SU-DHL-6 (cell line): ENCODE data around the gene DPM1.
"Not testable (repeated sequence)": the region's sequence is repeated elsewhere in the genome, so short reads cannot be mapped to it uniquely, and the experiment has no call there.

Source experiments
- H2AFZ ChIP-seq: fragments of 200-600 bp; sonication (generic); 2 replicates; pipeline ENCODE4 v1.6.1; 2014; ENCODE audit warnings: low read depth, mild to moderate bottlenecking, moderate library complexity, mixed read lengths, antibody characterized with exemption, low read length; ENCODE audit not compliant: severe bottlenecking
- H3F3A ChIP-seq: fragments of 200-600 bp; shearing (Covaris generic); 2 replicates; pipeline ENCODE4 v1.6.0; 2016; ENCODE audit warnings: antibody characterized with exemption, mild to moderate bottlenecking; ENCODE audit not compliant: insufficient read depth
- H3K27ac ChIP-seq: fragments of 200-600 bp; sonication (generic); 2 replicates; pipeline ENCODE4 v1.5.1; 2016; ENCODE audit warnings: low read depth, mild to moderate bottlenecking, low read length, moderate library complexity, mixed read lengths
- H3K27me3 ChIP-seq: fragments of 200-600 bp; sonication (generic), shearing (Covaris generic); 2 replicates; pipeline ENCODE4 v1.6.0; 2014; ENCODE audit warnings: mild to moderate bottlenecking, low read length
- H3K36me3 ChIP-seq: fragments of 200-600 bp; sonication (generic); 2 replicates; pipeline ENCODE4 v1.6.1; 2014; ENCODE audit warnings: mild to moderate bottlenecking, low read length, mixed read lengths
- H3K4me2 ChIP-seq: fragments of 300-600, 200-600 bp; shearing (Covaris generic), sonication (generic); 2 replicates; pipeline ENCODE4 v1.6.0; 2014; ENCODE audit warnings: low read length, low read depth, mild to moderate bottlenecking; ENCODE audit not compliant: poor library complexity, severe bottlenecking
- H3K4me3 ChIP-seq: fragments of 200-600 bp; sonication (generic); 2 replicates; pipeline ENCODE4 v1.5.1; 2014; ENCODE audit warnings: antibody characterized with exemption, low read length, mild to moderate bottlenecking, mixed read lengths; ENCODE audit not compliant: insufficient read depth, poor library complexity, severe bottlenecking
- H3K79me2 ChIP-seq: fragments of 200-600 bp; sonication (generic); 2 replicates; pipeline ENCODE4 v1.6.1; 2014; ENCODE audit warnings: mild to moderate bottlenecking, low read length, moderate library complexity; ENCODE audit not compliant: insufficient read depth
- H3K9ac ChIP-seq: fragments of 200-600 bp; sonication (generic); 2 replicates; pipeline ENCODE4 v1.7.0; 2014; ENCODE audit warnings: mild to moderate bottlenecking, low read length
- H3K9me2 ChIP-seq: fragments of 200-600 bp; sonication (generic); replicated peaks from 2 replicates; pipeline ENCODE4 v1.6.1; 2014; ENCODE audit warnings: low read length; ENCODE audit not compliant: insufficient read depth
- H3K9me3 ChIP-seq: fragments of 200-600 bp; sonication (generic); 2 replicates; pipeline ENCODE4 v1.6.1; 2014; ENCODE audit warnings: low read length, mixed read lengths; ENCODE audit not compliant: insufficient read depth
- H4K20me1 ChIP-seq: fragments of 200-600 bp; sonication (generic); 2 replicates; pipeline ENCODE4 v1.6.1; 2014; ENCODE audit warnings: low read depth, mild to moderate bottlenecking, antibody characterized with exemption, low read length, moderate library complexity, mixed read lengths
- EZH2phosphoT487 ChIP-seq: fragments of 200-600 bp; sonication (generic), shearing (Covaris generic); conservative IDR thresholded peaks from 2 replicates; pipeline ENCODE4 v1.6.1; 2018; ENCODE audit warnings: mild to moderate bottlenecking, antibody characterized with exemption, low read length, moderate library complexity, mixed read lengths
- TF ChIP-seq, protein P1 (sequence below): fragments of 200-600 bp; sonication (generic); IDR thresholded peaks from one replicate; pipeline ENCODE4 v1.5.1; 2017; ENCODE audit warnings: antibody characterized with exemption, mild to moderate bottlenecking, low read length, moderate library complexity; ENCODE audit not compliant: insufficient read depth, poor library complexity, severe bottlenecking

DPM1 gene

DNA sequence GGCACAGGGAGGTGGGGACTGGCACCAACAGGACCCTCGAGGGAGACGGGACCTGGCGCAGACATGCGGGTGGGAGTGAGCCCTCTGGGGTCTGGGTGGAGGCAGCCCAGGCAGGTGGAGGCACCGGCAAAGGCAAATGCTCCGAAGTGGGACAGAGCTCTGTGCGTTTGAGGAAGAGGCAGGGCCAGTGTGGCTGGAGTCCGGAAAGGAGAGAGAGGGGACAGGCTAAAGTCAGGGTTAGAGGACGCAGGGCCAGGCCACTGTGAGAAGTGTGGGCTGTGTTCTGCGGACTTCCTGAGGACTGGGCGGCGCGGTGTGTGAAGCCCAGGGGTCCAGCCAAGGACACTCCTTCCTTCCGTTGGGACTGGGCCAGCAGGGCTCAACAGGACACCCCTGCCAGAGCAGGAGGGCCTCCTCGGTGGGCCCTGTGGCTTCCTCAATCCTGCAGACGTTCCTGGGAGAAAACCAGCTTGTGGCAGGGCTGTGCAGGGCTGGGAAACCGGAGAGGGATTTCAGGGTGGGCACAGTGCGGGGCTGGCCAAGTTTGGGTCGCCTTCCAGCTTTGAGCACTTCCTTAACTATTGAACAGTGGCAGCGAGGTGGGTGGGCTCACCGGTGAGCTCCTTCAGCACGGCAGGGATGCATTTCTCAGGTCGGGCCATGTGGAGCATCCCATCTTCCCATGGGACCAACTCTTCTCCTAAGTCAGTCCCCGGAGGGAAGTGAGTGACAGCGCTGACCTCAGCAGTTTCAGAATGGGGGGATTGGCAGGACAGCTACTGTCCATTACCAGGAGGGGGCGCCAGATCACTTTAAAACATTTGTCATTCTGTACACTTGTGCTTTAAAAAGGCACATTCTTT is 22.8 kb upstream of the DPM1 start:
- no peak overlapping the region for H3K27ac ChIP-seq
- no peaks in the 10 kb centered on the region for H3F3A ChIP-seq
- no peak overlapping the region for H3K4me2 ChIP-seq
- H4K20me1 ChIP-seq = no peaks in the 10 kb centered on the region
- no peak overlapping the region for H3K4me3 ChIP-seq
- H3K9ac ChIP-seq = no peak overlapping the region
- H2AFZ ChIP-seq = no peak overlapping the region
- TF ChIP-seq, protein P1, sequence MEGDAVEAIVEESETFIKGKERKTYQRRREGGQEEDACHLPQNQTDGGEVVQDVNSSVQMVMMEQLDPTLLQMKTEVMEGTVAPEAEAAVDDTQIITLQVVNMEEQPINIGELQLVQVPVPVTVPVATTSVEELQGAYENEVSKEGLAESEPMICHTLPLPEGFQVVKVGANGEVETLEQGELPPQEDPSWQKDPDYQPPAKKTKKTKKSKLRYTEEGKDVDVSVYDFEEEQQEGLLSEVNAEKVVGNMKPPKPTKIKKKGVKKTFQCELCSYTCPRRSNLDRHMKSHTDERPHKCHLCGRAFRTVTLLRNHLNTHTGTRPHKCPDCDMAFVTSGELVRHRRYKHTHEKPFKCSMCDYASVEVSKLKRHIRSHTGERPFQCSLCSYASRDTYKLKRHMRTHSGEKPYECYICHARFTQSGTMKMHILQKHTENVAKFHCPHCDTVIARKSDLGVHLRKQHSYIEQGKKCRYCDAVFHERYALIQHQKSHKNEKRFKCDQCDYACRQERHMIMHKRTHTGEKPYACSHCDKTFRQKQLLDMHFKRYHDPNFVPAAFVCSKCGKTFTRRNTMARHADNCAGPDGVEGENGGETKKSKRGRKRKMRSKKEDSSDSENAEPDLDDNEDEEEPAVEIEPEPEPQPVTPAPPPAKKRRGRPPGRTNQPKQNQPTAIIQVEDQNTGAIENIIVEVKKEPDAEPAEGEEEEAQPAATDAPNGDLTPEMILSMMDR = peak; percentile 76
- TF ChIP-seq EZH2phosphoT487 = no peak
- no peaks in the 10 kb centered on the region for H3K9me3 ChIP-seq
- no peaks in the 10 kb centered on the region for H3K27me3 ChIP-seq
- H3K79me2 ChIP-seq = no peaks in the 10 kb centered on the region
- no peaks in the 10 kb centered on the region for H3K9me2 ChIP-seq
- H3K36me3 ChIP-seq = no peaks in the 10 kb centered on the region

DNA sequence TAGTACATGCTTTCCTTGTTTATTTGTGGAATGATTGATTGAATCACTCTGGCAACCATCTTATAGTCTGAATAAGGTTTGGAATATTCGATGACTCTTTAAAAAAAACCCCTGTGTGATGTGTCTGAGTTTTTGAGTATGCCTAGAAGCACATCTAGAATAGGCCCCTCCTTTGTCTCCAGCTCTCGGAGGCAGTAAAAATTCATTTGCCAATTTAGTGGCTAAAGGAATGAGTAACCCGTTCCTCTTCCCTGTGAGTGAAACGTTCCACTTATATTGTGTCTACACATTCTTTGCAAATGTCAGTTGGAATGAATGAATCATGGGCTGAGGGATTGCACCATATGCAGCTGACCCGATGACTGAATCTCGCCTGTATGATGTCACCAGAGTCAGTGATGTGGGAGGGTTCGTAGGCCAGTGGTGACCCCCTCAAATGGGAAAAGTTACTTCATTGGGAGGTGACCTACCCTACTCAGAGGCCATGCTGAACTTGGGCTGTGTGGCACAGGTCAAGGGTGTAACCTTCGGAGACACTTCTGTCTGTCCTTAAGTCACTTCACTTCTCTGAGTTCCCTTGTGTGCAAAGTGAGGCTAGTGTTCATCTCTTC is 21.8 kb upstream of the DPM1 start:
- no peak overlapping the region for H2AFZ ChIP-seq
- no peaks in the 10 kb centered on the region for H3K9me2 ChIP-seq
- TF ChIP-seq EZH2phosphoT487 = no peak
- TF ChIP-seq, protein P1 = no peak
- no peaks in the 10 kb centered on the region for H3K27me3 ChIP-seq
- no peak overlapping the region for H3K4me3 ChIP-seq
- H3K79me2 ChIP-seq = no peaks in the 10 kb centered on the region
- no peaks in the 10 kb centered on the region for H4K20me1 ChIP-seq
- no peaks in the 10 kb centered on the region for H3F3A ChIP-seq
- H3K9ac ChIP-seq = no peak overlapping the region
- no peak overlapping the region for H3K4me2 ChIP-seq
- H3K27ac ChIP-seq = no peak overlapping the region
- no peaks in the 10 kb centered on the region for H3K9me3 ChIP-seq
- no peaks in the 10 kb centered on the region for H3K36me3 ChIP-seq

DNA sequence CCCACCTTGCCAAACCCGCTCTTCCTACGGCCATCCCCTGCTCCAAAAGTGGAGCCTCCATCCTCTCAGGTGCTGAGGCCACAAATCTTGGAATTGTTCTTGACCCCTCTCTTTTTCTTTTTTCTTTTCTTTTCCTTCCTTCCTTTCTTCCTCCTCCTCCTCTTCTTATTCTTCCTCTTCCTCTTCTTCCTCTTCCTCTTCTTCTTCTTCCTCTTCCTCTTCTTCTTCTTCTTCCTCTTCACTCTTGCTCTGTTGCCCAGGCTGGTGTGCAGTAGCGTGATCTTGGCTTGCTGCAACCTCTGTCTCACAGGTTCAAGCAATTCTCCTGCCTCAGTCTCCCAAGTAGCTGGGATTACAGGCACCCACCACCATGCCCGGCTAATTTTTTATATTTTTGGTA is 20.2 kb upstream of the DPM1 start:
- H2AFZ ChIP-seq, H3K27me3 ChIP-seq, H3K4me3 ChIP-seq, H3K36me3 ChIP-seq, H3K9me2 ChIP-seq, H3F3A ChIP-seq, H3K4me2 ChIP-seq, H3K79me2 ChIP-seq, H3K9me3 ChIP-seq, H4K20me1 ChIP-seq, H3K27ac ChIP-seq, H3K9ac ChIP-seq: not testable (repeated sequence)
